Liver (tissue), 9 donors: Measurements from ENCODE around the gene DCDC1. TPM values are rescaled to one million over a fixed set of nuclear protein-coding genes. Genes with fewer than 3 reads are reported as not detected.

ENCODE experiments used
- DNase-seq: peaks from one replicate; pipeline ENCODE4 v3.0.0-alpha.2; 2017; ENCODE audit warnings: low spot score
- H3K27ac ChIP-seq, 2 donors: one replicate each; pipeline ENCODE4 v1.7.0; 2013; ENCODE audit warnings: inconsistent platforms in 2 of 2, low read length in 2 of 2, control low read depth in 1 of 2, low read depth in 1 of 2, mild to moderate bottlenecking in 1 of 2
- H3K27me3 ChIP-seq, 4 donors: one replicate each; pipeline versions ENCODE4 v1.6.1 to v1.7.0; 2013; ENCODE audit warnings: low read length in 3 of 4, inconsistent platforms in 1 of 4, mild to moderate bottlenecking in 1 of 4, moderate library complexity in 1 of 4; ENCODE audit not compliant: control insufficient read depth in 4 of 4, insufficient read depth in 4 of 4
- H3K36me3 ChIP-seq, 4 donors: one replicate each; pipeline versions ENCODE4 v1.6.1 to v1.7.0; 2013; ENCODE audit warnings: low read length in 3 of 4, mild to moderate bottlenecking in 3 of 4, low read depth in 1 of 4, moderate library complexity in 1 of 4; ENCODE audit not compliant: control insufficient read depth in 4 of 4, insufficient read depth in 3 of 4
- H3K4me1 ChIP-seq, 4 donors: one replicate each; pipeline versions ENCODE4 v1.6.1 to v1.7.0; 2013; ENCODE audit warnings: low read length in 3 of 4, mild to moderate bottlenecking in 3 of 4, moderate library complexity in 1 of 4; ENCODE audit not compliant: control insufficient read depth in 4 of 4, insufficient read depth in 4 of 4
- H3K4me3 ChIP-seq, 3 donors: one replicate each; pipeline versions ENCODE4 v1.6.1 to v1.7.0; 2013; ENCODE audit warnings: low read length in 3 of 3, control low read depth in 1 of 3, low read depth in 1 of 3, mild to moderate bottlenecking in 1 of 3
- H3K9ac ChIP-seq, 2 donors: one replicate each; pipeline ENCODE4 v1.7.0; 2013; ENCODE audit warnings: low read length in 2 of 2, mild to moderate bottlenecking in 2 of 2, moderate library complexity in 2 of 2, control low read depth in 1 of 2, low read depth in 1 of 2
- H3K9me3 ChIP-seq, 4 donors: one replicate each; pipeline versions ENCODE4 v1.6.1 to v1.7.0; 2013; ENCODE audit warnings: low read length in 3 of 4; ENCODE audit not compliant: control insufficient read depth in 4 of 4
- CTCF ChIP-seq: fragments of 150-350 bp; IDR thresholded peaks from 2 replicates; pipeline ENCODE4 v1.5.1; 2017; ENCODE audit warnings: improper control_type of control experiment, low read depth, low read length; ENCODE audit not compliant: missing input control
- EGR1 ChIP-seq, 2 donors: IDR thresholded peaks; 2 replicates each; pipeline ENCODE4 v1.6.1; 2016 to 2018; ENCODE audit warnings: antibody characterized with exemption in 2 of 2, low read depth in 2 of 2
- FOXA1 ChIP-seq: IDR thresholded peaks from 2 replicates; pipeline ENCODE4 v1.6.1; 2016; ENCODE audit warnings: antibody characterized with exemption
- FOXA2 ChIP-seq: IDR thresholded peaks from 2 replicates; pipeline ENCODE4 v1.6.1; 2016; ENCODE audit warnings: antibody characterized with exemption
- GABPA ChIP-seq, 2 donors: IDR thresholded peaks in 1 of 2; conservative IDR thresholded peaks in 1 of 2; 2 replicates each; pipeline ENCODE4 v1.6.1; 2016; ENCODE audit warnings: antibody characterized with exemption in 2 of 2, mild to moderate bottlenecking in 1 of 2, moderate library complexity in 1 of 2
- HNF4A ChIP-seq, 2 donors: conservative IDR thresholded peaks; 2 replicates each; pipeline ENCODE4 v1.6.1; 2016; ENCODE audit warnings: antibody characterized with exemption in 2 of 2, mild to moderate bottlenecking in 2 of 2
- HNF4G ChIP-seq: IDR thresholded peaks from 2 replicates; pipeline ENCODE4 v1.6.1; 2016; ENCODE audit warnings: antibody characterized with exemption
- JUND ChIP-seq, 2 donors: IDR thresholded peaks; 2 replicates each; pipeline ENCODE4 v1.6.1; 2016; ENCODE audit warnings: antibody characterized with exemption in 2 of 2
- MAX ChIP-seq: IDR thresholded peaks from 2 replicates; pipeline ENCODE4 v1.6.1; 2016; ENCODE audit warnings: antibody characterized with exemption
- NR2F2 ChIP-seq: IDR thresholded peaks from 2 replicates; pipeline ENCODE4 v1.6.1; 2016; ENCODE audit warnings: antibody characterized with exemption
- RAD21 ChIP-seq, 2 donors: IDR thresholded peaks; 2 replicates each; pipeline ENCODE4 v1.6.1; 2016; ENCODE audit warnings: antibody characterized with exemption in 2 of 2, mild to moderate bottlenecking in 2 of 2
- REST ChIP-seq: IDR thresholded peaks from 2 replicates; pipeline ENCODE4 v1.6.1; 2016; ENCODE audit warnings: antibody characterized with exemption, mild to moderate bottlenecking
- RXRA ChIP-seq, 2 donors: IDR thresholded peaks; 2 replicates each; pipeline ENCODE4 v1.6.1; 2017 to 2018; ENCODE audit warnings: antibody characterized with exemption in 2 of 2, mild to moderate bottlenecking in 1 of 2
- SP1 ChIP-seq: IDR thresholded peaks from 2 replicates; pipeline ENCODE4 v1.6.1; 2018; ENCODE audit warnings: antibody characterized with exemption, mild to moderate bottlenecking
- TAF1 ChIP-seq: conservative IDR thresholded peaks from 2 replicates; pipeline ENCODE4 v1.6.1; 2016; ENCODE audit warnings: antibody characterized with exemption, mild to moderate bottlenecking
- YY1 ChIP-seq: IDR thresholded peaks from 2 replicates; pipeline ENCODE4 v1.6.1; 2016; ENCODE audit warnings: antibody characterized with exemption, mild to moderate bottlenecking
- ZBTB33 ChIP-seq: IDR thresholded peaks from 2 replicates; pipeline ENCODE4 v1.6.1; 2016; ENCODE audit warnings: antibody characterized with exemption
- WGBS: extraction: QIAGEN DNeasy Blood & Tissue Kit; methylation state at CpG from one replicate; pipeline ENCODE4 v1.1.7; 2013; 5-methylcytosine and 5-hydroxymethylcytosine counted together
- polyA plus RNA-seq, 2 donors: library from polyadenylated mRNA; stranded (reverse) in 1 of 2; unstranded in 1 of 2; fragments of 200-250 nt in 1 of 2; fragments of >200 nt in 1 of 2; fragmentation: Nextera tagmentation in 1 of 2; extraction: Ambion mirVana in 1 of 2; gene quantifications; one replicate each; pipeline versions ENCODE4 v1.2.1 to v1.2.3, GENCODE V29; 2013 to 2015
- total RNA-seq, 2 donors: library from RNA; depleted of rRNA; stranded (reverse); fragments of >200 nt; gene quantifications; one replicate each; pipeline ENCODE4 v1.2.3, GENCODE V29; 2014
- TF ChIP-seq, protein P1 (sequence below): IDR thresholded peaks from 2 replicates; pipeline ENCODE4 v1.6.1; 2016; ENCODE audit warnings: antibody characterized with exemption
- donor health status: healthy.
- donor health status: healthy.
- donor health status: healthy.
- donor health status: healthy.
- donor health status: healthy.

DCDC1 gene
- total and polyA plus RNA-seq, 4 donors: 0.38 to 3.5 (median 2.0) TPM

- Histone ChIP-seq H3K36me3 (no peaks in the 10 kb centered on the region), H3K27ac (no peak overlapping the region), H3K9me3 (no peaks in the 10 kb centered on the region), H3K4me3 (no peak overlapping the region), H3K9ac (no peak overlapping the region), H3K4me1 (no peaks in the 10 kb centered on the region), H3K27me3 (no peaks in the 10 kb centered on the region)
- WGBS: 86% methylated on average over 4 of the region's 4 CpGs
- TF ChIP-seq CTCF (no peak), FOXA2 (no peak), MAX (no peak), ZBTB33 (no peak), HNF4G (no peak), HNF4A (conservative IDR thresholded peaks at IDR 0.05) (no peak), REST (no peak), RAD21 (IDR thresholded peaks at IDR 0.05) (no peak), JUND (IDR thresholded peaks at IDR 0.05) (no peak), EGR1 (IDR thresholded peaks at IDR 0.05; ENCODE audit: low read depth in 2 of 2) (no peak), NR2F2 (no peak), FOXA1 (no peak), YY1 (no peak), RXRA (IDR thresholded peaks at IDR 0.05) (no peak), SP1 (no peak), GABPA (IDR thresholded peaks at IDR 0.05 in 1 of 2, conservative IDR thresholded peaks at IDR 0.05 in 1 of 2) (no peak), TAF1 (no peak)
- TF ChIP-seq, protein P1, sequence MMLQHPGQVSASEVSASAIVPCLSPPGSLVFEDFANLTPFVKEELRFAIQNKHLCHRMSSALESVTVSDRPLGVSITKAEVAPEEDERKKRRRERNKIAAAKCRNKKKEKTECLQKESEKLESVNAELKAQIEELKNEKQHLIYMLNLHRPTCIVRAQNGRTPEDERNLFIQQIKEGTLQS: no peak
- no peak for DNase-seq
Observed at GRCh38 chr11:30815619-30816018, 553.9 kb downstream of the DCDC1 start.

DNA sequence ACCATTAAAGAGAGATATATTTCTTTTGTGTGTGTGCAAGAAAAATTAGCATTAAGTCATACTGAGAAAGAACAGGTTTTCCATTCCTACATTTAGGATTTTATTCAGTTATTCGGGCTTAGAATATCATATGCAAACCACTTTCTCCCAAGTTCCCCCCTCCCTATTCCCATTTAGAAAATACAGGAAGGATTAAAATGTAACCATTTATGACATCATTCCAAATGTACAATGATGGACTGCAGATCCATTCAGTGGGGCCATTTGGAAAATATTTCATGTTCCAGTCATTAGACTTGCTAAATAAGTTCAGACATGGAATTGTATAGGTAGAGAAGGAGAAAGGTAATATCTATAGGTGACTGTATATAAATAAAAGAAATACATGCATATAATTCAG, 554.8 kb downstream of the DCDC1 start:
- H3K9me3 ChIP-seq: no peaks in the 10 kb centered on the region
- no peak overlapping the region for H3K9ac ChIP-seq
- no peak overlapping the region for H3K4me3 ChIP-seq
- 90% methylated on average over 1 of the region's 1 CpG for WGBS
- H3K4me1 ChIP-seq: no peaks in the 10 kb centered on the region
- H3K27me3 ChIP-seq: no peaks in the 10 kb centered on the region
- no peak for DNase-seq
- H3K36me3 ChIP-seq: no peaks in the 10 kb centered on the region
- H3K27ac ChIP-seq: no peak overlapping the region
- TF ChIP-seq ZBTB33: no peak
- no peak for TF ChIP-seq MAX
- no peak for TF ChIP-seq RXRA (IDR thresholded peaks at IDR 0.05)
- TF ChIP-seq FOXA1: no peak
- TF ChIP-seq JUND (IDR thresholded peaks at IDR 0.05): no peak
- TF ChIP-seq NR2F2: no peak
- no peak for TF ChIP-seq SP1
- TF ChIP-seq, protein P1: no peak
- no peak for TF ChIP-seq GABPA (IDR thresholded peaks at IDR 0.05 in 1 of 2, conservative IDR thresholded peaks at IDR 0.05 in 1 of 2)
- no peak for TF ChIP-seq RAD21 (IDR thresholded peaks at IDR 0.05)
- no peak for TF ChIP-seq EGR1 (IDR thresholded peaks at IDR 0.05; ENCODE audit: low read depth in 2 of 2)
- TF ChIP-seq HNF4A (conservative IDR thresholded peaks at IDR 0.05): no peak
- TF ChIP-seq HNF4G: no peak
- no peak for TF ChIP-seq YY1
- TF ChIP-seq CTCF: no peak
- no peak for TF ChIP-seq TAF1
